HUES6 (cell line): ENCODE results near the gene RIN3.

Experiments
- H3K27ac ChIP-seq: 2 replicates; pipeline ENCODE4 v1.7.0; 2013; ENCODE audit warnings: low read depth, mild to moderate bottlenecking, low read length, inconsistent platforms
- H3K27me3 ChIP-seq: 2 replicates; pipeline ENCODE4 v1.6.1; 2013; ENCODE audit warnings: low read length; ENCODE audit not compliant: control insufficient read depth, insufficient read depth
- H3K36me3 ChIP-seq: 2 replicates; pipeline ENCODE4 v1.6.1; 2013; ENCODE audit warnings: low read length; ENCODE audit not compliant: control insufficient read depth, insufficient read depth
- H3K4me1 ChIP-seq: 2 replicates; pipeline ENCODE4 v1.6.1; 2013; ENCODE audit warnings: low read length; ENCODE audit not compliant: control insufficient read depth, insufficient read depth
- H3K4me3 ChIP-seq: 2 replicates; pipeline ENCODE4 v1.5.1; 2013; ENCODE audit warnings: low read depth, low read length
- H3K9ac ChIP-seq: one replicate; pipeline ENCODE4 v1.6.1; 2013; ENCODE audit warnings: mild to moderate bottlenecking, low read length
- H3K9me3 ChIP-seq: 2 replicates; pipeline ENCODE4 v1.6.1; 2013; ENCODE audit warnings: low read depth, low read length; ENCODE audit not compliant: control insufficient read depth, insufficient read depth

RIN3 gene

DNA sequence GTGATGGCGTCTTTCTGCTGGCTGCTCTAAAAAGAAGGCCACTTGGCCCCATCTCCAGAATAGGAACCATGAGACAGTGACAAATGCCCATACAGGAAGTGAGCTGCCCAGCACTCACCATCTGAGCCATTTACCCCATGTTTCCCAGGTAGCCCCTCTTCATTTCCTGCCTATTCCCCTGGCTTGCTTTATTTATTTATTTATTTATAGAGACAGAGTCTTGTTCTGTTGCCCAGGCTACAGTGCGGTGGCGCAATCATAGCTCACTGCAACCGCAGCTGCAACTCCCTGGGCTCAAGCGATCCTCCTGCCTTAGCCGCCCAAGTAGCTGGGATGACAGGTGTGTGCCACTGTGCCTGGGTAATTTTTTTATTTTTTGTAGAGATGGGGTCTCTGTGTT lies 71.2 kb downstream of the RIN3 start:
- Histone ChIP-seq H3K27ac (no peak overlapping the region), H3K4me1 (no peaks in the 10 kb centered on the region), H3K27me3 (no peaks in the 10 kb centered on the region), H3K9ac (no peak overlapping the region), H3K9me3 (peaks cover 11% of the 10 kb centered on the region; the same call in 1 of the 2 replicates), H3K36me3 (no peaks in the 10 kb centered on the region), H3K4me3 (no peak overlapping the region)

DNA sequence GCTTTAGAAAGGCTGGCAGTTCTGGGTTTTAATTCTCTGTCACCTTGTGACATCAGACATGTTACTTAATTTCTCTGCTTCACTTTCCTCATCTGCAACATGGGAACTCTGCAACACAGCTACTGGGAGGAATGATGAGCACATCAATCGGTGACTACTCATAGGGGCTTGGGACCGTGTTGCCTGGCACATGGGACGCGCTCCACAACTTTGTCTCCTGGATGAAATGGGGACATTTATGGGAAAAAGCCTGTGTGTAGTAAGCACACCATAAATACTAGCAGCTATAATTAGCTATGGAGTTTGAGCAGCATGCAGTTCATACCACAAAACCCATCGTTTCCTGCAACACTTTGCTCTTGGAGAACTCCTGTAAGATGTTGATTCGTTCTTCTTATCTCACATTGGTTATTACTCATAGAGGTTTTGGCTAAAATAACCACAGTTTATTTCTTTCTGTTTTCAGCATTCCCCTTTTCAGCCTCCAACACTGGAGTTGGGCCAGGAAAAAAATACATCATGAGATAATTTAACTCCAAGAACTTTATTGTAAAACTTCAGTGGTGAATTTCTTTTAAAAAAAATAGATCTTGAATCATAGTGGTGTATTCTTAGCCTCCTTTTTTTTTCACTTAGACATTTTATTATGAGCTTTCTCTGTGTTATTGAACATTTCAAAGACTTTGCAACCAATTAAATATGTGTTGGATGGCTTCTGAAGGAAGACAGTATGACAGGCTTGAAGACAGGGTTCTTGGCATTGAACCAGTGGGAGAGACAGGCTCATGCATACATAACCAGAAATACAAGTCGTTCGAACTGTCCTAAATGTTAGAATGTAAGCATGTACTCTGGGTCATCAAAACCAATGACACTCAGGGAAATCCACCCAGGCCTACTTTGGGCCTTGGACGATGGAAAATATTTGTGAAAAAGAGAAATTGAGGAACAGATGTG lies 72.7 kb downstream of the RIN3 start:
- no peak overlapping the region for H3K9ac ChIP-seq
- no peaks in the 10 kb centered on the region for H3K27me3 ChIP-seq
- H3K4me3 ChIP-seq = no peak overlapping the region
- peaks cover 11% of the 10 kb centered on the region; the same call in 1 of the 2 replicates for H3K9me3 ChIP-seq
- no peak overlapping the region for H3K27ac ChIP-seq
- no peaks in the 10 kb centered on the region for H3K4me1 ChIP-seq
- H3K36me3 ChIP-seq = no peaks in the 10 kb centered on the region

DNA sequence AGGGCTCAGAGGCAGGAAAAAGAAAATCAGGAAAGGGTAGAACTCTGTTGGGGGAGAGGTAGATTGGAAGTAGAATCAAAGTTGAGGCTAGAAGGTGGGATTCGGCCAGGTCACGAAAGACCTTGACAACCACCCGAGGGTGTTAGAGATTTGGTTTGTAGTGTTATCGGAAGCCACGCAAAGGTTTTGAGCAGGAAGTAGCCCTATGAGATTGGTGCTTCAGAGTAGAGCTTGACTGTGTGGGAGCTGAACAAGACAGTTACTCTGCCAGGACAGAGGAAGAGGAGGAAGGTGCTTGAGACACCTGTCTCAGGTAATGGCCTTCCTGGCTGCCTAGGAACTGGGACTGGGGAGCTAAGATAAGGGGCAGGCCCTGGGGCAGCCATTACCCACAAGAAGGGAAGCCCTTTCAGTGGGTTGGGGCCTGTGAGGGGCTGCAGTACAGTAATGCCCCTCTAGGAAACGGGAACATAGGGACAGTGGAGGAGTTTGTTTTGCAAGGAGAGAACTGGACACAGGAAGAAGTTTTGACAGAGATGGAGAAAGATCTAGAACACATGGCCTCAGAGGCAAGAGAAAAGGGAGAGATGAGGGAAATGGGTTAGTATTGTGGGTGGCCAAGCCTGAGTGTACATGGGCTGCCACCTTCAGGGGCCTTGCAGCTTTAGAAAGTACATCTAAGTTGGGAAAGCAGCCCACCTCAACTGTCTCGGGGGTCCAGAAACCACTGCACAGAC lies 73.5 kb downstream of the RIN3 start:
- no peaks in the 10 kb centered on the region for H3K4me1 ChIP-seq
- no peak overlapping the region for H3K4me3 ChIP-seq
- no peak overlapping the region for H3K27ac ChIP-seq

DNA sequence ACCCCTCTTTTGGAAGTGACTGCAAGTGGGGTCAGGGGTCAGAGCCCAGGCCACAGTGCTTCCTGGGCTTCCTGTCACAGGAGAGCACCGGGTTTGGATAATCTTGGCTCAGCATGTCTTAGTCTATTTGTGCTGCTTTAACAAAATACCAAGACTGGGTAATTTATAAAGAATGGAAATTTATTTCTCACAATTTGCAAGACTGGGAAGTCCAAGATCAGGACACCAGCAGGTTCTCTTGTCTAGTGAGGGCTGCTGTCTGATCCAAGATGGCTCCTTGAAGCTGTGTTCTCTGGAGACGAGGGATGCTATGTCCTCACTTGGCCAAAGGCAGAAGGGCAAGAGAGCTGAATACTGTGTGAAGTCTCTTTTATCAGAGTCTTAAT lies 74.1 kb downstream of the RIN3 start:
- Histone ChIP-seq H3K4me3 (no peak overlapping the region), H3K36me3 (no peaks in the 10 kb centered on the region), H3K27ac (no peak overlapping the region), H3K4me1 (no peaks in the 10 kb centered on the region), H3K9ac (no peak overlapping the region), H3K27me3 (no peaks in the 10 kb centered on the region), H3K9me3 (peaks cover 11% of the 10 kb centered on the region; the same call in 1 of the 2 replicates)

More for the DNA sequence above, 73.5 kb downstream of the RIN3 start:
- H3K9ac ChIP-seq = no peak overlapping the region
- H3K36me3 ChIP-seq = no peaks in the 10 kb centered on the region
- H3K27me3 ChIP-seq = no peaks in the 10 kb centered on the region
- H3K9me3 ChIP-seq = peaks cover 11% of the 10 kb centered on the region; the same call in 1 of the 2 replicates

DNA sequence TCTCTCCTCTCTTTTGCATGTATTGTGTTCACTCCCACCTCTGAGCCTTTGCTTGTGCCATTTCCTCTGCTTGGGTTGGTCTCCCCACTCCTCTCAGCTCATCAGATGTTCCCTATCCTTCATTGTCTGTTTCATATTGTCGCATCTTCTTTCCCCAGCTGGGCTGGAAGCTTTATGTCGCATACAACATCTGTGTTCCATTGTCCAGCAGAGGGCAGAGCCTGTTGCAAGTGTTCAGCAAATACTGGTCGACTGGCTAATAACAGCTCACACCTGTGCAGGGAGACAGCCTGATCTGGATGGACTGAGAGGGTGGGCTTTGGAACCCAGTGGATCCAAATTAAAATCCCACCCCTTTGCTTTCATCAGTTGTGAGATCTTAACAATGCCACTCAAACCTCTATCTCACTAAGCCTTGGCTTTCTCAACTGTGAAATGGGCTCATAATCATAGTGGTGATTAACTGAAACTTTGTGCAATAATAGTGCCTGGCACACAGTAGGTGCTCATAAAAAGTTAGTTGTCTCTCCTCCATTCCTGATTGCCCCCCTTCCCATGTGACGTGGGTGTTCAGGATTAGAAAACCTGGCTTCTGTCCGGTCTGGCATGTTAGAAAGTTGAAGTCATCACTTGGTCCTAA lies 75.8 kb downstream of the RIN3 start:
- Histone ChIP-seq H3K27ac (no peak overlapping the region), H3K27me3 (no peaks in the 10 kb centered on the region), H3K36me3 (no peaks in the 10 kb centered on the region), H3K4me3 (no peak overlapping the region), H3K9me3 (no peaks in the 10 kb centered on the region; the same call in 1 of the 2 replicates), H3K4me1 (no peaks in the 10 kb centered on the region), H3K9ac (no peak overlapping the region)

DNA sequence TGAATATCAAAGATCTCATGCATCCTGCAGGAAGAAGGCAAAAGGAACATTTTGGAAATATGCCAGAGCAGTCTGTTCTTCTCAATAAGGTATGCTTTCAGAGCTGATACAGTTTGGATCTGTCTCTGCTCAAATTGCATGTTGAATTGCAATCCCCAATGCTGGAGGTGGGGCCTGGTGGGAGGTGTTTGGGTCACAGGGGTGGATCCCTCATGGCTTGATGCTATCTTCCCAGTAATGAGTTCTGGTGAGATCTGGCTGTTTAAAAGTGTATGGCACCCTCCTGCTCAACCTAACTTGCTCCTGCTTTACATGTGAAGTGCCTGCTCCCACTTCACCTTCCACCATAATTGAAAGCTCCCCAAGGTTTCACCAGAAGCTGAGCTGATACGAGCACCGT lies 76.6 kb downstream of the RIN3 start:
- Histone ChIP-seq H3K36me3 (no peaks in the 10 kb centered on the region), H3K27me3 (no peaks in the 10 kb centered on the region), H3K9ac (no peak overlapping the region), H3K4me1 (no peaks in the 10 kb centered on the region), H3K4me3 (no peak overlapping the region), H3K9me3 (peaks cover 2% of the 10 kb centered on the region; the same call in 1 of the 2 replicates), H3K27ac (no peak overlapping the region)

DNA sequence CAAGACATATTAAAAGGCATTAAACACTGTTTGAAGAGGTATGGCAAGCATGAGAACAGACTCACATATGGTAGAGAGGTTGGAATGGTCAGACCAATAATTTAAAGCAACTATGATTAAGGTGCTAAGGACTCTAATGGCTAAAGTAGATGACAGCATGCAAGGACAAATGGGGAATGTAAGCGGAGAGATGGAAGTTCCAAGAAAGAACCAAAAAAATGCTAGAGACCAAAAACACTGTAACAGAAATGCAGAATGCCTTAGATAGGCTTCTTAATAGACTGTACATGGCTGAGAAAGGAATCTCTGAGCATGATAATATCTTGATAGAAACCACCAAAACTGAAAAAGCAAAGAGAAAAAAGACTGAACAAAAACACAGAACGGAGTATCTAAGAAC lies 77.4 kb downstream of the RIN3 start:
- peaks cover 2% of the 10 kb centered on the region; the same call in 1 of the 2 replicates for H3K9me3 ChIP-seq
- H3K4me1 ChIP-seq = no peaks in the 10 kb centered on the region
- no peak overlapping the region for H3K27ac ChIP-seq
- H3K27me3 ChIP-seq = no peaks in the 10 kb centered on the region
- H3K9ac ChIP-seq = no peak overlapping the region
- no peak overlapping the region for H3K4me3 ChIP-seq
- H3K36me3 ChIP-seq = no peaks in the 10 kb centered on the region

DNA sequence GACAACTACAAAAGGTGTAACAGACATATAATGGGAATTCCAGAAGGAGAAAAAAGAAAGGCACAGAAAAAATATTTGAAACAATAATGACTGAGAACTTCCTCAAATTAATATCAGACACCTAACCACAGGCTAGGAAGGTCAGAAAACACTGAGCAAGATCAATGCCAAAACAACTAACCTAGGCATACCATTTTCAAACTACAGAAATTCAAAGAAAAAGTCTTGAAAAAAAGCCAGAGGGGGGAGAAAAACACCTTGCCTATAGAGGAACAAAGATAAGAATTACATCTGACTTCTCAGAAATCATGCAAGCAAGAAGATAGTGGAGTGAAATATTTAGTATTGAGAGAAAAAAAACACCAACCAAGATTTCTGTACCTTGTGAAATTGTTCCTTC lies 77.8 kb downstream of the RIN3 start:
- Histone ChIP-seq H3K4me1 (no peaks in the 10 kb centered on the region), H3K9me3 (peaks cover 2% of the 10 kb centered on the region; the same call in 1 of the 2 replicates), H3K27me3 (no peaks in the 10 kb centered on the region), H3K4me3 (no peak overlapping the region), H3K27ac (no peak overlapping the region), H3K36me3 (no peaks in the 10 kb centered on the region), H3K9ac (no peak overlapping the region)

DNA sequence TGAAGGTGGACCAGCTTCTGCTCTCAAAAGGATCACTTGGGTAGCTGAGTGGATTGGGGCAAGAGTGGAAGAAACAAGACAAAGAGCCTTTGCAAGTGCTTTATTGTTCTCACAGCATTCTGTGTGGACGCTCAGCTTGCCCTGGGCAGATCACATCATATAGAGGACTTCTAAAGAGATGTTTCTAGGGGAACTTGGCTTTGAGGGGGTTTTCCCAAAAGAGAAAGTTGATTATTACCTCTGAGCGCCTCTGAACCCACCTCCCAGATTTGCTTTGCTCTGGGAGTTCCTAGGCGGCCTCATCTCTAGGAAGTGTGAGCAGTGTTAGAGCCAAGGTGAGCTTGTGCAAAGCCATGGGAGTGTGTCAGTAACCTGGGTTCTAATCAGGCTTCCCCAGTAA lies 81.7 kb downstream of the RIN3 start:
- Histone ChIP-seq H3K9me3 (peaks cover 2% of the 10 kb centered on the region; the same call in 1 of the 2 replicates), H3K4me1 (no peaks in the 10 kb centered on the region), H3K4me3 (no peak overlapping the region)

DNA sequence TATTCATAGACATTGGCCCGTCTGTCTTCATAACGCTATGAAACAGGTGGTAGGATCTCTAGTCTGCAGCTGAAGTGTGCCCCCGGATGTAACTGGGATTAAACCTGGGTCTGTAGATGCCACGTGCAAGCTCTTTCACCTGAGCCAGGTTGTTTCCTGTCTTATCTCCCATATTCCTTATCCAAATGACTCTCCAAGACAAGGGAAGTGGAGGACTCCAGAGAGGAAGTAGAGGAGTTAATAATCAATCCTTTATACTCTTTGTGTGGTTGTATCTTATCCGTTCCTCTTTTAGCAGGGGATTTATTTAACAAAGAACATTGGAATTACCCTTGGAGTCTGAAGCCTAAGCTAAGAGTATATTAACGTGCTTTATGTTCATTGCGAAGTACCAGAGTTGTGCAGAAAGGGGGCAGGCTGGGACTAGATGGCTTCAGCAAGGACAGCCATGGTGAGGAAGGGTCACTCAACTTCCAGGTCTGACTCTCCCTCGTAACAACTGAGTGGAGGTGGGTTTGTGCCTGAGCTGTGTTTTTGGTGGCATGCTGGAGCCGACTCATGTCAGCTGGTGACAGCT lies 82.8 kb downstream of the RIN3 start:
- Histone ChIP-seq H3K4me3 (no peak overlapping the region), H3K36me3 (no peaks in the 10 kb centered on the region), H3K27me3 (no peaks in the 10 kb centered on the region), H3K9me3 (peaks cover 2% of the 10 kb centered on the region; the same call in 1 of the 2 replicates), H3K4me1 (no peaks in the 10 kb centered on the region), H3K27ac (no peak overlapping the region), H3K9ac (no peak overlapping the region)

More for the DNA sequence above, 81.7 kb downstream of the RIN3 start:
- Histone ChIP-seq H3K36me3 (no peaks in the 10 kb centered on the region), H3K9ac (no peak overlapping the region), H3K27me3 (no peaks in the 10 kb centered on the region), H3K27ac (no peak overlapping the region)
